ENCODE results near the gene NOXA1. TPM values are rescaled to one million over a fixed set of nuclear protein-coding genes. Genes with fewer than 3 reads are reported as not detected.

NOXA1 gene
- total RNA-seq, 1 experiment from 2014 or later, result 0.28 TPM

GRCh38 chr9:137395666-137396010 lies 27.6 kb upstream of the NOXA1 start:
- intact Hi-C loops (cut with micrococcal nuclease; ENCODE audit: unreplicated experiment), result no loop called here
- Histone ChIP-seq H3K36me3 (ENCODE audit: insufficient read depth, low read length, poor library complexity, severe bottlenecking) (no peaks in the 10 kb centered on the region), H3K27me3 (replicated peaks; ENCODE audit: insufficient read depth, low read depth, low read length, poor library complexity) (no peaks in the 10 kb centered on the region), H3K4me3 (ENCODE audit: low read depth, low read length, poor library complexity, severe bottlenecking) (no peak overlapping the region), H3K4me1 (ENCODE audit: insufficient read depth, low read length, poor library complexity, severe bottlenecking) (no peaks in the 10 kb centered on the region), H3K9me3 (ENCODE audit: low read depth, low read length, poor library complexity, severe bottlenecking) (no peaks in the 10 kb centered on the region), H3K27ac (ENCODE audit: low read depth, low read length, poor library complexity, severe bottlenecking) (no peak overlapping the region)
- no peak for DNase-seq (ENCODE audit: low spot score)
- TF ChIP-seq EZH2 (IDR thresholded peaks at IDR 0.05; ENCODE audit: borderline replicate concordance, low read depth, low read length, poor library complexity, severe bottlenecking), result no peak
- CTCF ChIA-PET, result no interaction called here
- POLR2A ChIA-PET (ENCODE audit: low non-redundant PET), result no interaction called here
- no TSS peak for BruUV-seq (replicated peaks)

GRCh38 chr9:137396227-137396626 lies 27.0 kb upstream of the NOXA1 start:
- H3K27me3 ChIP-seq (replicated peaks; ENCODE audit: insufficient read depth, low read depth, low read length, poor library complexity), result no peaks in the 10 kb centered on the region
- POLR2A ChIA-PET (ENCODE audit: low non-redundant PET), result no interaction called here
- H3K4me1 ChIP-seq (ENCODE audit: insufficient read depth, low read length, poor library complexity, severe bottlenecking), result no peaks in the 10 kb centered on the region
- TF ChIP-seq CTCF (conservative IDR thresholded peaks at IDR 0.05; ENCODE audit: low read depth, low read length), result no peak
- TF ChIP-seq EZH2 (IDR thresholded peaks at IDR 0.05; ENCODE audit: borderline replicate concordance, low read depth, low read length, poor library complexity, severe bottlenecking), result no peak
- intact Hi-C loops (cut with micrococcal nuclease; ENCODE audit: unreplicated experiment), result no loop called here
- no peak overlapping the region for H3K4me3 ChIP-seq (ENCODE audit: low read depth, low read length, poor library complexity, severe bottlenecking)
- H3K9me3 ChIP-seq (ENCODE audit: low read depth, low read length, poor library complexity, severe bottlenecking), result no peaks in the 10 kb centered on the region
- no TSS peak for BruUV-seq (replicated peaks)
- H3K36me3 ChIP-seq (ENCODE audit: insufficient read depth, low read length, poor library complexity, severe bottlenecking), result no peaks in the 10 kb centered on the region
- CTCF ChIA-PET, result no interaction called here
- no peak for DNase-seq (ENCODE audit: low spot score)
- no peak overlapping the region for H3K27ac ChIP-seq (ENCODE audit: low read depth, low read length, poor library complexity, severe bottlenecking)

- BruUV-seq (replicated peaks), result no TSS peak
- H3K4me1 ChIP-seq (ENCODE audit: insufficient read depth, low read length, poor library complexity, severe bottlenecking), result no peaks in the 10 kb centered on the region
- DNase-seq (ENCODE audit: low spot score), result no peak
- TF ChIP-seq EZH2 (IDR thresholded peaks at IDR 0.05; ENCODE audit: borderline replicate concordance, low read depth, low read length, poor library complexity, severe bottlenecking) (no peak), CTCF (conservative IDR thresholded peaks at IDR 0.05; ENCODE audit: low read depth, low read length) (no peak)
- no peak overlapping the region for H3K4me3 ChIP-seq (ENCODE audit: low read depth, low read length, poor library complexity, severe bottlenecking)
- ChIA-PET CTCF (no interaction called here), POLR2A (ENCODE audit: low non-redundant PET) (no interaction called here)
- H3K36me3 ChIP-seq (ENCODE audit: insufficient read depth, low read length, poor library complexity, severe bottlenecking), result no peaks in the 10 kb centered on the region
- no peaks in the 10 kb centered on the region for H3K27me3 ChIP-seq (replicated peaks; ENCODE audit: insufficient read depth, low read depth, low read length, poor library complexity)
- intact Hi-C loops (cut with micrococcal nuclease; ENCODE audit: unreplicated experiment), result no loop called here
- no peak overlapping the region for H3K27ac ChIP-seq (ENCODE audit: low read depth, low read length, poor library complexity, severe bottlenecking)
- no peaks in the 10 kb centered on the region for H3K9me3 ChIP-seq (ENCODE audit: low read depth, low read length, poor library complexity, severe bottlenecking)
Observed at GRCh38 chr9:137396634-137397367, 26.4 kb upstream of the NOXA1 start.
